IPS DF 6.9 (cell line): ENCODE measurements around the gene HYAL2.

ENCODE experiments used
- DNase-seq: peaks from one replicate; pipeline ENCODE4 v3.0.0-alpha.2; 2013; ENCODE audit warnings: low read depth, low spot score
- H3K27ac ChIP-seq: one replicate; pipeline ENCODE4 v1.5.1; 2013; ENCODE audit warnings: low read length, control low read depth
- H3K27me3 ChIP-seq: 2 replicates; pipeline ENCODE4 v1.6.1; 2013; ENCODE audit warnings: mild to moderate bottlenecking, low read length; ENCODE audit not compliant: control insufficient read depth, insufficient read depth
- H3K36me3 ChIP-seq: 2 replicates; pipeline ENCODE4 v1.6.1; 2013; ENCODE audit warnings: low read length; ENCODE audit not compliant: control insufficient read depth, insufficient read depth
- H3K4me1 ChIP-seq: 2 replicates; pipeline ENCODE4 v1.6.1; 2013; ENCODE audit warnings: low read length; ENCODE audit not compliant: control insufficient read depth, insufficient read depth
- H3K4me3 ChIP-seq: 2 replicates; pipeline ENCODE4 v1.5.1; 2013; ENCODE audit warnings: mild to moderate bottlenecking, low read length
- H3K9me3 ChIP-seq: 2 replicates; pipeline ENCODE4 v1.6.1; 2013; ENCODE audit warnings: low read length, inconsistent platforms; ENCODE audit not compliant: control insufficient read depth, insufficient read depth
- WGBS: extraction: QIAGEN DNeasy Blood & Tissue Kit; methylation state at CpG from one replicate; pipeline ENCODE4 v1.1.7; 2013; ENCODE audit warnings: mixed read lengths, missing lambda C conversion rate; ENCODE audit not compliant: insufficient read length, insufficient coverage; 5-methylcytosine and 5-hydroxymethylcytosine counted together

Gene HYAL2

GRCh38 chr3:50321336-50322114 lies 1.0 kb downstream of the HYAL2 start:
- Histone ChIP-seq H3K4me1 (peaks cover 8% of the 10 kb centered on the region), H3K36me3 (peaks cover 27% of the 10 kb centered on the region), H3K27me3 (no peaks in the 10 kb centered on the region), H3K27ac (no peak overlapping the region), H3K9me3 (no peaks in the 10 kb centered on the region), H3K4me3 (peak overlapping the region; percentile 85; the same call in 1 of the 2 replicates)
- WGBS = no CpG with 5 or more reads among the region's 59 CpGs
- no peak for DNase-seq

- DNase-seq = no peak
Observed at GRCh38 chr3:50320853-50321335, 1.7 kb downstream of the HYAL2 start.

GRCh38 chr3:50319894-50320625 lies 2.5 kb downstream of the HYAL2 start:
- peaks cover 27% of the 10 kb centered on the region for H3K36me3 ChIP-seq
- peak overlapping the region; percentile 85; the same call in 1 of the 2 replicates for H3K4me3 ChIP-seq
- peaks cover 8% of the 10 kb centered on the region for H3K4me1 ChIP-seq
- WGBS = no CpG with 5 or more reads among the region's 29 CpGs
- DNase-seq = no peak
- no peaks in the 10 kb centered on the region for H3K27me3 ChIP-seq
- no peaks in the 10 kb centered on the region for H3K9me3 ChIP-seq
- H3K27ac ChIP-seq = no peak overlapping the region

More at GRCh38 chr3:50320853-50321335, 1.7 kb downstream of the HYAL2 start:
- peak overlapping the region; percentile 85; the same call in 1 of the 2 replicates for H3K4me3 ChIP-seq
- H3K9me3 ChIP-seq = no peaks in the 10 kb centered on the region
- peaks cover 8% of the 10 kb centered on the region for H3K4me1 ChIP-seq
- peaks cover 27% of the 10 kb centered on the region for H3K36me3 ChIP-seq
- WGBS = no CpG with 5 or more reads among the region's 45 CpGs
- no peak overlapping the region for H3K27ac ChIP-seq
- H3K27me3 ChIP-seq = no peaks in the 10 kb centered on the region

- Histone ChIP-seq H3K27ac (no peak overlapping the region), H3K9me3 (no peaks in the 10 kb centered on the region), H3K4me1 (peaks cover 7% of the 10 kb centered on the region), H3K36me3 (peaks cover 27% of the 10 kb centered on the region), H3K27me3 (no peaks in the 10 kb centered on the region), H3K4me3 (no peak overlapping the region)
- DNase-seq = no peak
- WGBS = no CpG with 5 or more reads among the region's 16 CpGs
Observed at GRCh38 chr3:50319181-50319893, 3.2 kb downstream of the HYAL2 start.

GRCh38 chr3:50318615-50319014 lies 3.9 kb downstream of the HYAL2 start:
- Histone ChIP-seq H3K4me3 (no peak overlapping the region), H3K9me3 (no peaks in the 10 kb centered on the region), H3K27me3 (no peaks in the 10 kb centered on the region), H3K27ac (no peak overlapping the region), H3K36me3 (peaks cover 27% of the 10 kb centered on the region), H3K4me1 (peaks cover 5% of the 10 kb centered on the region; the same call in 1 of the 2 replicates)
- WGBS = no CpG with 5 or more reads among the region's 10 CpGs
- no peak for DNase-seq

GRCh38 chr3:50318163-50318562 lies 4.4 kb downstream of the HYAL2 start:
- no peaks in the 10 kb centered on the region for H3K27me3 ChIP-seq
- no CpG with 5 or more reads among the region's 11 CpGs for WGBS
- no peaks in the 10 kb centered on the region for H3K9me3 ChIP-seq
- H3K36me3 ChIP-seq = peaks cover 27% of the 10 kb centered on the region
- no peak overlapping the region for H3K4me3 ChIP-seq
- DNase-seq = no peak
- no peak overlapping the region for H3K27ac ChIP-seq
- H3K4me1 ChIP-seq = peaks cover 5% of the 10 kb centered on the region; the same call in 1 of the 2 replicates

GRCh38 chr3:50317300-50317699 lies 5.2 kb downstream of the HYAL2 start:
- H3K4me1 ChIP-seq = peaks cover 5% of the 10 kb centered on the region; the same call in 1 of the 2 replicates
- no peak for DNase-seq
- H3K9me3 ChIP-seq = no peaks in the 10 kb centered on the region
- peaks cover 27% of the 10 kb centered on the region for H3K36me3 ChIP-seq
- no CpG with 5 or more reads among the region's 6 CpGs for WGBS
- no peak overlapping the region for H3K27ac ChIP-seq
- no peaks in the 10 kb centered on the region for H3K27me3 ChIP-seq
- no peak overlapping the region for H3K4me3 ChIP-seq

GRCh38 chr3:50316657-50317242 lies 5.8 kb downstream of the HYAL2 start:
- Histone ChIP-seq H3K27ac (no peak overlapping the region), H3K9me3 (no peaks in the 10 kb centered on the region), H3K27me3 (no peaks in the 10 kb centered on the region), H3K4me1 (peaks cover 5% of the 10 kb centered on the region; the same call in 1 of the 2 replicates), H3K4me3 (no peak overlapping the region), H3K36me3 (peaks cover 27% of the 10 kb centered on the region)
- no CpG with 5 or more reads among the region's 9 CpGs for WGBS
- DNase-seq = no peak

GRCh38 chr3:50314816-50315215 lies 7.7 kb downstream of the HYAL2 start:
- DNase-seq = no peak
- Histone ChIP-seq H3K27me3 (no peaks in the 10 kb centered on the region), H3K36me3 (peaks cover 27% of the 10 kb centered on the region), H3K4me3 (no peak overlapping the region), H3K4me1 (peaks cover under 1% of the 10 kb centered on the region; the same call in 1 of the 2 replicates), H3K27ac (no peak overlapping the region), H3K9me3 (no peaks in the 10 kb centered on the region)
- WGBS = no CpG with 5 or more reads among the region's 4 CpGs

GRCh38 chr3:50314342-50314741 lies 8.2 kb downstream of the HYAL2 start:
- Histone ChIP-seq H3K9me3 (no peaks in the 10 kb centered on the region), H3K4me3 (no peak overlapping the region), H3K27ac (no peak overlapping the region), H3K4me1 (no peaks in the 10 kb centered on the region), H3K27me3 (no peaks in the 10 kb centered on the region), H3K36me3 (peaks cover 24% of the 10 kb centered on the region)
- no CpG with 5 or more reads among the region's 3 CpGs for WGBS
- DNase-seq = no peak
